Measurements from ENCODE around the gene FALEC. TPM values are rescaled to one million over a fixed set of nuclear protein-coding genes. Genes with fewer than 3 reads are reported as not detected.

The FALEC gene
- total and polyA plus RNA-seq, 9 of the 15 experiments (the other 6 are each of a cell fraction or from before 2014, with no cell fraction given), result 0.15 to 1.8 (median 0.53) TPM; not detected in 5

- peak in 1 of 2 experiments; percentile 4; a peak in 1 of 4 replicates for TF ChIP-seq NRF1 (conservative IDR thresholded peaks at IDR 0.05 in 1 of 2, IDR thresholded peaks at IDR 0.05 in 1 of 2)
- TF ChIP-seq ZFX (CRISPR knock-in tag; IDR thresholded peaks at IDR 0.05), result peak; percentile 29; the same call in 1 of the 2 replicates
- no peak for TF ChIP-seq TAF15 (IDR thresholded peaks at IDR 0.05; ENCODE audit: low read depth, low read length)
- no peak for TF ChIP-seq AFF1 (IDR thresholded peaks at IDR 0.05; ENCODE audit: low read depth in 1 of 2, partially characterized antibody in 2 of 2)
- no peak for TF ChIP-seq MBD2 (IDR thresholded peaks at IDR 0.05; ENCODE audit: borderline replicate concordance, low read depth)
- no peak for TF ChIP-seq SNAPC5 (CRISPR knock-in tag; IDR thresholded peaks at IDR 0.05)
- TF ChIP-seq CHAMP1 (IDR thresholded peaks at IDR 0.05), result no peak
- no peak for TF ChIP-seq NR3C1 (CRISPR knock-in tag; IDR thresholded peaks at IDR 0.05)
- TF ChIP-seq ZNF408 (CRISPR knock-in tag; IDR thresholded peaks at IDR 0.05; ENCODE audit: low read depth), result no peak
- no peak for TF ChIP-seq ZNF217 (CRISPR knock-in tag; IDR thresholded peaks at IDR 0.05)
- no peak for TF ChIP-seq ZNF395 (CRISPR knock-in tag; IDR thresholded peaks at IDR 0.05)
- no peak for TF ChIP-seq HNRNPLL (IDR thresholded peaks at IDR 0.05; ENCODE audit: low read depth, low read length, poor library complexity, severe bottlenecking)
These were observed 47.1 kb downstream of the FALEC start (continued) for GRCh38 chr1:150562446-150563339.

Data from K562 (cell line).